CD4-positive, CD25-positive, alpha-beta regulatory T cell (primary cell): ENCODE measurements around the gene MYL7. TPM values are rescaled to one million over a fixed set of nuclear protein-coding genes. Genes with fewer than 3 reads are reported as not detected.

Experiments
- ATAC-seq, 2 donors: fragments of 150-1000 bp; cut with Tn5 transposase; one replicate each; pipeline ENCODE4 v1.10.0; 2021; ENCODE audit warnings: low read depth in 2 of 2, moderate number of reproducible peaks in 2 of 2, moderate library complexity in 1 of 2
- DNase-seq, 3 donors: peaks; one replicate each; pipeline versions ENCODE4 v3.0.0 to v3.0.0-alpha.2; 2012 to 2022; ENCODE audit warnings: mixed read lengths in 1 of 3
- H3K27ac ChIP-seq: one replicate; pipeline ENCODE4 v1.7.0; 2013; ENCODE audit warnings: mild to moderate bottlenecking, low read length; ENCODE audit not compliant: insufficient read depth, poor library complexity, severe bottlenecking
- H3K27me3 ChIP-seq: one replicate; pipeline ENCODE4 v1.7.0; 2013; ENCODE audit warnings: low read length; ENCODE audit not compliant: control insufficient read depth, insufficient read depth
- H3K36me3 ChIP-seq: one replicate; pipeline ENCODE4 v1.7.0; 2013; ENCODE audit warnings: mild to moderate bottlenecking, low read length, moderate library complexity; ENCODE audit not compliant: control insufficient read depth, insufficient read depth
- H3K4me1 ChIP-seq: 2 replicates; pipeline ENCODE4 v1.7.0; 2013; ENCODE audit warnings: mild to moderate bottlenecking, low read length; ENCODE audit not compliant: insufficient read depth, control insufficient read depth, poor library complexity, severe bottlenecking
- H3K4me3 ChIP-seq: one replicate; pipeline ENCODE4 v1.7.0; 2013; ENCODE audit warnings: low read depth, mild to moderate bottlenecking, low read length, moderate library complexity
- H3K9me3 ChIP-seq, 2 experiments: 1 replicate in 1 of 2; 2 replicates in 1 of 2; pipeline ENCODE4 v1.7.0; 2013; ENCODE audit warnings: low read length in 2 of 2, mild to moderate bottlenecking in 1 of 2, moderate library complexity in 1 of 2; ENCODE audit not compliant: control insufficient read depth in 2 of 2
- H3K27ac Mint-ChIP-seq, 3 donors: one replicate each; pipeline ENCODE4 v1.8.0; 2020 to 2022; ENCODE audit warnings: mild to moderate bottlenecking in 3 of 3, mixed read lengths in 3 of 3, moderate library complexity in 2 of 3
- H3K27me3 Mint-ChIP-seq: one replicate; pipeline ENCODE4 v1.8.0; 2022; ENCODE audit warnings: mild to moderate bottlenecking, mixed read lengths
- H3K36me3 Mint-ChIP-seq: one replicate; pipeline ENCODE4 v1.8.0; 2020; ENCODE audit warnings: mixed read lengths
- H3K4me1 Mint-ChIP-seq, 4 donors: one replicate each; pipeline ENCODE4 v1.8.0; 2020 to 2022; ENCODE audit warnings: mixed read lengths in 4 of 4, mild to moderate bottlenecking in 1 of 4
- H3K4me3 Mint-ChIP-seq, 4 donors: one replicate each; pipeline ENCODE4 v1.8.0; 2020 to 2022; ENCODE audit warnings: mild to moderate bottlenecking in 4 of 4, mixed read lengths in 4 of 4, moderate library complexity in 3 of 4
- H3K9me3 Mint-ChIP-seq, 7 donors: one replicate each; pipeline ENCODE4 v1.8.0; 2020 to 2022; ENCODE audit warnings: mixed read lengths in 7 of 7, mild to moderate bottlenecking in 3 of 7, moderate library complexity in 2 of 7
- polyA plus RNA-seq, 4 donors: library from polyadenylated mRNA; unstranded; fragments of 300-500 nt; fragmentation: Illumina TruSeq; gene quantifications; one replicate each; pipeline ENCODE4 v1.2.3, GENCODE V29; 2021
- total RNA-seq: library from RNA; stranded (reverse); gene quantifications from one replicate; pipeline ENCODE4 v1.2.3, GENCODE V29; 2022

MYL7 gene
- total and polyA plus RNA-seq, 5 donors from 2014 or later = not detected

DNA sequence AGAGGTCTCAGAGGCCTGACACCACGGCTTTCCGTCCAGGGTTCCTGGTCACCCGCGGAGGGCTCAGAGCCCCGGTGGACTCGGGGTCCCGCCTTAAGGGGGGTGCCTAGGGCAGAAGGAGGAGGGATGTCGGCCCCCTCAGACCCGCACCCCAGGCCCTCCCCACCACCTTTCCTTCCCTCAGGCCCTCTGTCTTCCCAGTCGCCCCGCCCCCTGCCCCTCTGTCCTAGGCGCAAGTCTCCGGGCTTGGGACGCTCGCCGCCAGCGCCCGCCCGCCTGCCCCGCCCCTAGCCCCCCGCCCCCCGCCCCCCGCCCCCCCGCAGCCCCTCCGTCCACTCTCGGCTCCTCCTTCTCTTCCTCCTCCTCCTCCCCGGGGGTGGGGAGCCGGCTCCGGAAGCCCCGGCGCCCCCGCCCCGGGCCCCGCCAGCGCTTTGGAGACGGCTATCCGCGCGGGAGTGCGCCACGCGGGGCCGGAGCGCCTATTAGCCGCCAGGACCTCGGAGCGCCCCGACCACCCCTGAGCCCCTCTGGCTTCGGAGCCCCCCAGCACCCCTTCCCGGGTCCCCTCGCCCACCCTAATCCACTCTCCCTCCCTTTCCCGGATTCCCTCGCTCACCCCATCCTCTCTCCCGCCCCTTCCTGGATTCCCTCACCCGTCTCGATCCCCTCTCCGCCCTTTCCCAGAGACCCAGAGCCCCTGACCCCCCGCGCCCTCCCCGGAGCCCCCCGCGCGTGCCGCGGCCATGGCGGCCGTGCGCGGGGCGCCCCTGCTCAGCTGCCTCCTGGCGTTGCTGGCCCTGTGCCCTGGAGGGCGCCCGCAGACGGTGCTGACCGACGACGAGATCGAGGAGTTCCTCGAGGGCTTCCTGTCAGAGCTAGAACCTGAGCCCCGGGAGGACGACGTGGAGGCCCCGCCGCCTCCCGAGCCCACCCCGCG is 36.9 kb downstream of the MYL7 start, which contains the start of gene AEBP1:
AEBP1 (plus strand) TSS at position 423 of the 937 bp plus-strand sequence; CDS start at position 744, 321 bp downstream.
- no peak within 1 kb of the TSS for H3K4me3 ChIP-seq

DNA sequence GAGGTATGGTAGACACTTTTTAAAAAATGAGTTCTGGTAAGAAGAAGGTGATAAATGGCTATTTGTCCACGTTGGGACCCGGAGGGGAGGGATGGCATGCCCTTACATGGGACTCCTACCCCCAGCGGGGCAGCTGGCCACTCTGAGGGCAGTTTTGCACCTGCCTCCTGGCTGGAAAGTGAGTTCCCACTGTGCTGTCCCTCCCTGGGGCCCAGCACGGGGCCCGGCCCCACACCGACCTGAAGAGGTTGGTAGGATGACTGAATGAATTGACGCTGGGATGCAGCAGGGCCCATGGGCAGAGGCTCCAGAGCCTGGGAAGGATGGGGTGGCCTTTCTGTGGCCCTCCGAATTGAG is 37.6 kb downstream of the MYL7 start:
- no peak overlapping the region for H3K27ac ChIP-seq
- Mint-ChIP-seq H3K36me3 (no peaks in the 10 kb centered on the region), H3K9me3 (peaks cover 0 to 1% (median 0%) of the 10 kb centered on the region in 7 donors), H3K27ac (no peak overlapping the region), H3K4me1 (peaks cover 0 to 19% (median 4%) of the 10 kb centered on the region in 4 donors), H3K27me3 (peaks cover 12% of the 10 kb centered on the region), H3K4me3 (peak overlapping the region; percentile 52 to 78 (median 64))
- no peak overlapping the region for H3K4me3 ChIP-seq
- no peaks in the 10 kb centered on the region for H3K36me3 ChIP-seq
- H3K9me3 ChIP-seq = no peaks in the 10 kb centered on the region
- H3K4me1 ChIP-seq = peaks cover 10% of the 10 kb centered on the region
- DNase-seq (no peak), ATAC-seq (no peak)
- peaks cover 4% of the 10 kb centered on the region for H3K27me3 ChIP-seq

More for the DNA sequence above, 36.9 kb downstream of the MYL7 start, which contains the start of gene AEBP1:
- Histone ChIP-seq H3K27me3 (peaks cover 4% of the 10 kb centered on the region), H3K27ac (no peak within 1 kb of the TSS), H3K9me3 (no peaks in the 10 kb centered on the region), H3K36me3 (no peaks in the 10 kb centered on the region), H3K4me1 (peaks cover 10% of the 10 kb centered on the region)
- H3K27ac Mint-ChIP-seq = peak within 1 kb of the TSS in 1 of 3 donors; percentile 84
- DNase-seq (peak in 2 of 3 donors; percentile 21 to 30), ATAC-seq (peak; percentile 38 to 46)
- H3K4me1 Mint-ChIP-seq = peaks cover 0 to 19% (median 4%) of the 10 kb centered on the region in 4 donors
- H3K4me3 Mint-ChIP-seq = peak within 1 kb of the TSS; percentile 52 to 84 (median 74)
- H3K36me3 Mint-ChIP-seq = no peaks in the 10 kb centered on the region
- peaks cover 12% of the 10 kb centered on the region for H3K27me3 Mint-ChIP-seq
- peaks cover 0 to 1% (median 0%) of the 10 kb centered on the region in 7 donors for H3K9me3 Mint-ChIP-seq

DNA sequence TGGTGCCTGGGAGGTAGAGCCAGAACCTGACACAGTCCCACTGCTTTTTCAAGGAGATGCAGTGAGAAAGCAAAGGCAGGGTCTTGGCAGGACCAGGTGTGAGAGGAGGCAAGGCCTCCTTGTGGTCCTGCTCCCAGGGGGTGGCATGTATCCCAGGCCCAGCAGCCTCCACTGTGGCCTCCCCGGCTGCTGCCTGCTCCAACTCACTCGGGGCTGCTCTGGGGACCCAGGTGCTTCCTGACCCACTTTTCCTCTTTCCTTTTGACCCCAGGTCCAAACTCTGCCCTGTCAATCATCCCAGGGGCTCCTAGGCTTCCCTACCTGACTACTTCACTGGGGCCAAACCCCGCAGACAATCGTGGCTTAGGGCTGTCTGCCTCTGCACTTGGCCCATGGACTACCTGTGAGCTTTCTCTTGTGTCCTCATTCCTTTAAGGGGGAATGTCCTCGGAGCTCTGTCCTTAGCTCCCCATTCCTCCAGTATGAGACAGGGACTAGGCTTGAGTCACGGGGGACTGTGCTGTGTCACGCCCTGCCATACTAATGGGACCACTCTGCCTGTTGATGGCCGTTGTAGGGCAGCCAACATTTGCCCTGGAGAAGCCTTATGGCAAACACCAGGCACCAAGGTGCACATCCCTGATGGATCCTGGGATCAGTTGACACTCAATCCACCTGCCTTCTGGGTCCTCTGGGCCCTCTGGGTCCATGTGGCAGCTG is 38.1 kb downstream of the MYL7 start:
- peaks cover 0 to 1% (median 0%) of the 10 kb centered on the region in 7 donors for H3K9me3 Mint-ChIP-seq
- H3K4me1 ChIP-seq = peaks cover 10% of the 10 kb centered on the region

DNA sequence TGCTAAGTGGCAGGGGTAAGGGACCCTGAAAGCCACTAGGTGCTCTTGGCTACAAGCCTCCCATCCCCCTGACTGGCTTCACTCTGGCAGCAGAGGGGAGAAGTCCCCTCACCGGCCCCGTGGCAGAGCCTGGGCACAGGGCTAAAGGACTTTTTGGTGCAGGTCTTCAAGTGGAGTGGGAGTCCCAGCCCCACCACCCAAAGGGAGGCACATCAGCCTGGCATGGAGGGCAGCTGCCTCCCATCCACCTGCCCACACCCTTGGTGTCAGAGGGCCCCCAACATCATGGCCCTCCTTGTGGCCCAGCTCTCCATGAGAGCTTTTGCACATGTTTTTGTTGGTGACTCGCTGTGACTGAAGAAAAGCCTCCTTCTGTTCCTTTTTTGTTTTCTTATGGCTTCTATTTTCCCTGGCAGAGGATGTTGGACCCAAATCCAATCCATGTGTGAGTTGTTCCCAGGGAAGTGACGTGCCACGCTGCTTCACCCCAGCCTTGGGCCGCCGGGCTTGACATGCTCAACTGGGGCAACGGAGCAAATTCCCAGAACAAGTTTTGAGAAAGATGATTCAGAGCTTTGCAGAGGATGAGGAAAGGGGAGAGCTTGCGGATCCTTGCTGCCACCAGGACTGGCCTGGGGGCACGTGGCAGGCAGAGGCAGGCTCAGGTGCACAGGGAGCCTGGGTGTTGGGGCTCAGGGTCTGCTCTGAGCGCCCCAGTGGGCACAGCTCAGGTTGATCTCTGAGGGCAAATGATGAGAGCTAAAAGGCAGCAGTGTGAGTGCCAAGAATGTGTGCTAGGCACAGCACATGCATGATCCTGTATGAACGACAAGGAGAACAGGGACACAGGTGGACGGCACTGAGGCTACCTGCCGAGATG is 38.9 kb downstream of the MYL7 start:
- Histone ChIP-seq H3K4me1 (peaks cover 13% of the 10 kb centered on the region), H3K36me3 (no peaks in the 10 kb centered on the region), H3K27ac (no peak overlapping the region), H3K9me3 (no peaks in the 10 kb centered on the region), H3K4me3 (no peak overlapping the region), H3K27me3 (peaks cover 4% of the 10 kb centered on the region)
- Mint-ChIP-seq H3K4me1 (peaks cover 0 to 26% (median 10%) of the 10 kb centered on the region in 4 donors), H3K27ac (peak overlapping the region in 1 of 3 donors; percentile 31), H3K4me3 (peak overlapping the region in 3 of 4 donors; percentile 24 to 72 (median 57)), H3K27me3 (peaks cover 14% of the 10 kb centered on the region), H3K36me3 (no peaks in the 10 kb centered on the region), H3K9me3 (peaks cover 0 to 1% (median 0%) of the 10 kb centered on the region in 7 donors)
- ATAC-seq (no peak), DNase-seq (no peak)

More for the DNA sequence above, 38.1 kb downstream of the MYL7 start:
- no peak for ATAC-seq
- Mint-ChIP-seq H3K4me3 (peak overlapping the region; percentile 52 to 78 (median 64)), H3K36me3 (no peaks in the 10 kb centered on the region), H3K27ac (no peak overlapping the region), H3K27me3 (peaks cover 12% of the 10 kb centered on the region), H3K4me1 (peaks cover 0 to 19% (median 4%) of the 10 kb centered on the region in 4 donors)
- no peak for DNase-seq
- Histone ChIP-seq H3K9me3 (no peaks in the 10 kb centered on the region), H3K27ac (no peak overlapping the region), H3K36me3 (no peaks in the 10 kb centered on the region), H3K27me3 (peaks cover 4% of the 10 kb centered on the region), H3K4me3 (no peak overlapping the region)

DNA sequence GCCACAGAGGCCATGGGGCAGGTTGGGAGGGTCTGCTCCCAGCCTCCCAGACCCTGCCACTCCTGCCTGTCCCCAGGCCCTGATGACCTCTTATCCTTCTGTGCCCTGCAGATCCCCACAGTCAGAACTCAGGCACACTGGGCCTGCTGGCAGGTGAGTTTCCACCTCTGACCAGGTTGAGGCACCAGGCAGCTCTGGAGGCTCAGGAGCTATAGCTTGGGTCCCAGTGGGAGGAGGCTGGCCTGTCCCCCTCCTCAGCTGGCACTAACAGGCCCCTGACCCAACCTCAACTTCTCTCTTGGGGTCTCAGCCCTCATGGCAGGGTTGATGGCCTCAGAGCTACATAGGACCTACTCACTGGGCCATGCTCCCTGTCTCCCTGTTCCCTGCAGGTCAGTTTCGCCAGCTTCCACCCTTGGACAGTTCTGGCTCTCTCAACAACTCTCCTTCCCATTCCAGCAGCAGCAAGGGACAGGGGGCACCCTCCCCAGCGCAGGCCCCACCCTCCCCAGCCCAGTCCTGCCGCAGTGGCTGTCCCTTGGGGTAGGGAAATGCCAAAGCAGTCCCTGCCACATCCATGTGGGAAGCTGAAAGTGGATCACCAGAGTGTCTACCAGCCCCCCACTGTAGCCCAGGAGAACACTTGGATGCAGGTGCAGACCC is 39.7 kb downstream of the MYL7 start:
- Histone ChIP-seq H3K4me1 (peaks cover 15% of the 10 kb centered on the region), H3K9me3 (no peaks in the 10 kb centered on the region), H3K36me3 (no peaks in the 10 kb centered on the region), H3K4me3 (no peak overlapping the region), H3K27ac (no peak overlapping the region), H3K27me3 (peaks cover 4% of the 10 kb centered on the region)
- DNase-seq (no peak), ATAC-seq (no peak)
- no peak overlapping the region for H3K27ac Mint-ChIP-seq
- peaks cover 16% of the 10 kb centered on the region for H3K27me3 Mint-ChIP-seq
- H3K36me3 Mint-ChIP-seq = no peaks in the 10 kb centered on the region
- H3K4me1 Mint-ChIP-seq = peaks cover 0 to 32% (median 15%) of the 10 kb centered on the region in 4 donors
- peaks cover 0 to 1% (median 0%) of the 10 kb centered on the region in 7 donors for H3K9me3 Mint-ChIP-seq
- H3K4me3 Mint-ChIP-seq = no peak overlapping the region

DNA sequence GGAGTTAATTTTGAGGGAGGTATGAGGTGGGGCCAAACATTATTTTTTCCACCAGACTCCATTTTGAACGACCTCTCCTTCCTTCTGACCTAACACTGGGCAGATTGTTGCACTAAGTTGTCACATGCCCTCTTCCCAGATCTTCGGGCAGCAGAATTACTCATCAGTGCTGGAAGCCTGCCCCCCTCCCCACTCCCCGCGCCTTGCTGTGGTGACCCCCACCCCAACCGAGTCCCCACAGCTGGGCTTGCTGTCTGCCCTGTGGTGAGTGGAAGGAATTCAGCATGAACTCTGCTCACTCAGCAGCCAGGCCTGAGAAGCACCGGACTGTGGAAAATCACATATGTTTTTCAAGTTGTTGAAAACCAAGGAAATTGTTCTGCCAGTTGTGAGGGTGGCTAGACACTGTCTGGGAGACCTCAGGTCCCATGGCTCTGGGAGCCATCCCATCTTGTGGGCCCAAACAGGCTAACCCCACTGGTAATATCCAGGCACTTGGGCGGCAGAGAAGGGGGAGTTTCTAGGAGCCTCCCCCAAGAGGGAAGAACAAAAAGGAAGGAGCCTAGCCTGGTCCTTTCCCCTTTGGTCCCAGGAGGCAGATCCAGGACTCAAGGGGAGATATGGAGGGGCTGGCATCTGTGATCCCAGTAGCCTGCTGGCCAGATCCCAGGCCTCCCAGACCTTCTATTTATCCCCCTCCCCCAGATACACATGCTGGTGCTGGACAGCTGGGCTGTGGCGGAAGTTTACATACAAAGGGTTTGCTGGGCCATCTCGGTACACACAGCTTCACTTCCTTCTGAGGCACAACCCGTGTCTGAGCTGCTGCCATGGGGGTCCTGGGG is 40.5 kb downstream of the MYL7 start:
- Mint-ChIP-seq H3K9me3 (peaks cover 0 to 1% (median 0%) of the 10 kb centered on the region in 7 donors), H3K36me3 (no peaks in the 10 kb centered on the region), H3K4me1 (peaks cover 0 to 25% (median 13%) of the 10 kb centered on the region in 4 donors), H3K27ac (no peak overlapping the region), H3K27me3 (peaks cover 9% of the 10 kb centered on the region), H3K4me3 (no peak overlapping the region)
- Histone ChIP-seq H3K4me3 (no peak overlapping the region), H3K4me1 (peaks cover 15% of the 10 kb centered on the region), H3K36me3 (no peaks in the 10 kb centered on the region), H3K27ac (no peak overlapping the region), H3K9me3 (no peaks in the 10 kb centered on the region), H3K27me3 (peaks cover 4% of the 10 kb centered on the region)
- DNase-seq (no peak), ATAC-seq (no peak)
